Measurements from ENCODE around the gene MRGPRF.

DNA sequence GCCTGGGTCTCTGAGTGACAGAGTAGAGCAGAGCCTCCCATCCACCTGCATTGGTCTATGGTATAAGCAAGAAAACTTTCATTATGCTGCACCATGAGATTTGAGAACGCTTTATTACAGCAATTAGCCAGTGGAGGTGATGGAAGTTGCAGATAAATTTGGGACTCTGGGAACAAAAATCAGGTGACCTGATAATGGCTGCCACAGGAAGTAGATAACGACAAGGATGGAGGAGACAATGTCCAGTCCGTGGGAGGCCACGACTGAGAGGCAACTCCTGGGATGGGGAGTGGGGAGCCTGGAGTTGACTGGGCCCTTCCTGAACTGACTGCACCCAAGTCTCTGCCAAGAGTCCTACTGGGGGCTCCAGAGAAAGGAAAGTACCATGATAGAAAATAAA lies 37.0 kb downstream of the MRGPRF start:
- TF ChIP-seq TAF1 (IDR thresholded peaks at IDR 0.05; ENCODE audit: low read depth, low read length) (no peak), POLR2A (IDR thresholded peaks at IDR 0.05; ENCODE audit: low read depth, low read length) (no peak), PAX5 (IDR thresholded peaks at IDR 0.05; ENCODE audit: insufficient read depth, low read length, severe bottlenecking) (no peak), POLR2AphosphoS5 (IDR thresholded peaks at IDR 0.05; ENCODE audit: low read depth, low read length) (no peak), SPI1 (IDR thresholded peaks at IDR 0.05; ENCODE audit: low read depth, low read length) (no peak), POU2F2 (IDR thresholded peaks at IDR 0.05; ENCODE audit: low read depth, low read length) (no peak)
